ENCODE data around the gene ARHGEF40.

DNA sequence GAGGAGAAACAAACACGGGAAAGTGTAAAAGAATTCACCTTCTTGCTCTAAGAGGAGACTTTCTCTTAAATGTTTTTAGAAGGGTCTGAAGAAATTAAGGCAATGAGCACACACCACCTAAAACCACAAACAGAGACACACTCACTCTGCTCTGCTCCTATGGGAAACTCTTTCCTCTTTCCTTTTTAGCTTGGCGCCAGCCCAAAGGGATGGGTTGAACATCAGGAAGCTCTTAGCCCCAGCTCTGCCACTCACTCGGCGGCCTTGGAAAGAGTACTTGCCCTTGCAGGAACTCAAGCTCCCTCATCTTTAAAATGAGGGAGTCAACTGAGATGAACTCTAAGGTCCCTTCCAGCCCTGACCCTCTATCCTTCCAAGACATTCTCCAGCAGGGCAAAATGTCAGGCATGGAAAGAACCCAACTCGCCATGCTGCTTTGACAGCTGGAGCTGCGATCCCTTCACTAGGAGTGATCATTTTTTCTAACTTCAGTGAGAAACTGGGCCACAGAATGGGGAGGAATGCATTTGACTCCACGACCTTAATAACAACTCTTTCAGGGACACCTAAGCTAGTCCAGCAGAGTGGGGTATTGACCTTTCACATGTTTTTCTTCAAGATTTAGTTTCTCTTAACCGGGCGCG, 13.5 kb upstream of the ARHGEF40 start:
- no peak for TF ChIP-seq SUZ12 (IDR thresholded peaks at IDR 0.05)
- no peak for TF ChIP-seq ARNT (IDR thresholded peaks at IDR 0.05)
- no peak for TF ChIP-seq TARDBP (IDR thresholded peaks at IDR 0.05)
- TF ChIP-seq BHLHE40 (IDR thresholded peaks at IDR 0.05; ENCODE audit: borderline replicate concordance): no peak
- no peak for TF ChIP-seq SP1 (IDR thresholded peaks at IDR 0.05)
- no peak for TF ChIP-seq HDGF (IDR thresholded peaks at IDR 0.05; ENCODE audit: borderline replicate concordance)
- no peak for TF ChIP-seq LEF1 (IDR thresholded peaks at IDR 0.05; ENCODE audit: borderline replicate concordance)
- TF ChIP-seq NFRKB (IDR thresholded peaks at IDR 0.05): no peak
